ENCODE data around the gene GALNT5.

Gene GALNT5

GRCh38 chr2:157309878-157310277, 52.4 kb downstream of the GALNT5 start:
- Histone ChIP-seq H3K4me3 (ENCODE audit: insufficient read depth, low read length, poor library complexity, severe bottlenecking) (no peak overlapping the region), H3K79me2 (ENCODE audit: insufficient read depth, low read length) (no peaks in the 10 kb centered on the region), H2AFZ (ENCODE audit: low read depth, low read length, severe bottlenecking) (no peak overlapping the region), H3F3A (ENCODE audit: insufficient read depth) (no peaks in the 10 kb centered on the region), H3K27ac (ENCODE audit: low read depth, low read length) (no peak overlapping the region), H3K36me3 (ENCODE audit: low read length) (no peaks in the 10 kb centered on the region), H3K9me3 (ENCODE audit: insufficient read depth, low read length) (no peaks in the 10 kb centered on the region), H3K4me2 (ENCODE audit: low read depth, low read length, poor library complexity, severe bottlenecking) (no peak overlapping the region), H3K27me3 (ENCODE audit: low read length) (no peaks in the 10 kb centered on the region), H3K9ac (ENCODE audit: low read length) (no peak overlapping the region), H4K20me1 (ENCODE audit: low read depth, low read length) (no peaks in the 10 kb centered on the region), H3K9me2 (replicated peaks; ENCODE audit: insufficient read depth, low read length) (no peaks in the 10 kb centered on the region)
- no peak for TF ChIP-seq EZH2phosphoT487 (conservative IDR thresholded peaks at IDR 0.05; ENCODE audit: low read length)
- TF ChIP-seq CTCF (IDR thresholded peaks at IDR 0.05; ENCODE audit: insufficient read depth, low read length, poor library complexity, severe bottlenecking) = no peak

- Histone ChIP-seq H4K20me1 (ENCODE audit: low read depth, low read length) (no peaks in the 10 kb centered on the region), H2AFZ (ENCODE audit: low read depth, low read length, severe bottlenecking) (no peak overlapping the region), H3K4me3 (ENCODE audit: insufficient read depth, low read length, poor library complexity, severe bottlenecking) (no peak overlapping the region), H3K27me3 (ENCODE audit: low read length) (no peaks in the 10 kb centered on the region), H3K36me3 (ENCODE audit: low read length) (no peaks in the 10 kb centered on the region), H3K9me3 (ENCODE audit: insufficient read depth, low read length) (no peaks in the 10 kb centered on the region), H3K27ac (ENCODE audit: low read depth, low read length) (no peak overlapping the region), H3F3A (ENCODE audit: insufficient read depth) (no peaks in the 10 kb centered on the region), H3K9ac (ENCODE audit: low read length) (no peak overlapping the region), H3K4me2 (ENCODE audit: low read depth, low read length, poor library complexity, severe bottlenecking) (no peak overlapping the region), H3K9me2 (replicated peaks; ENCODE audit: insufficient read depth, low read length) (no peaks in the 10 kb centered on the region), H3K79me2 (ENCODE audit: insufficient read depth, low read length) (no peaks in the 10 kb centered on the region)
- no peak for TF ChIP-seq CTCF (IDR thresholded peaks at IDR 0.05; ENCODE audit: insufficient read depth, low read length, poor library complexity, severe bottlenecking)
- no peak for TF ChIP-seq EZH2phosphoT487 (conservative IDR thresholded peaks at IDR 0.05; ENCODE audit: low read length)
Measured at GRCh38 chr2:157311706-157312105, 54.2 kb downstream of the GALNT5 start.

- no peaks in the 10 kb centered on the region for H4K20me1 ChIP-seq (ENCODE audit: low read depth, low read length)
- no peaks in the 10 kb centered on the region for H3F3A ChIP-seq (ENCODE audit: insufficient read depth)
- TF ChIP-seq EZH2phosphoT487 (conservative IDR thresholded peaks at IDR 0.05; ENCODE audit: low read length) = no peak
- no peak for TF ChIP-seq CTCF (IDR thresholded peaks at IDR 0.05; ENCODE audit: insufficient read depth, low read length, poor library complexity, severe bottlenecking)
- no peak overlapping the region for H2AFZ ChIP-seq (ENCODE audit: low read depth, low read length, severe bottlenecking)
- H3K27me3 ChIP-seq (ENCODE audit: low read length) = no peaks in the 10 kb centered on the region
- no peak overlapping the region for H3K9ac ChIP-seq (ENCODE audit: low read length)
- no peak overlapping the region for H3K27ac ChIP-seq (ENCODE audit: low read depth, low read length)
- no peak overlapping the region for H3K4me3 ChIP-seq (ENCODE audit: insufficient read depth, low read length, poor library complexity, severe bottlenecking)
- H3K36me3 ChIP-seq (ENCODE audit: low read length) = no peaks in the 10 kb centered on the region
- H3K9me2 ChIP-seq (replicated peaks; ENCODE audit: insufficient read depth, low read length) = no peaks in the 10 kb centered on the region
- H3K9me3 ChIP-seq (ENCODE audit: insufficient read depth, low read length) = no peaks in the 10 kb centered on the region
- H3K4me2 ChIP-seq (ENCODE audit: low read depth, low read length, poor library complexity, severe bottlenecking) = no peak overlapping the region
- no peaks in the 10 kb centered on the region for H3K79me2 ChIP-seq (ENCODE audit: insufficient read depth, low read length)
Measured at GRCh38 chr2:157312866-157313486, 55.5 kb downstream of the GALNT5 start.

Data from SU-DHL-6 (cell line).